GM19351 (cell line): ENCODE results near the gene NDUFB10.

Experiments used
- ATAC-seq: cut with Tn5 transposase; IDR thresholded peaks from one replicate; pipeline ENCODE4 v1.9.1; 2021; ENCODE audit warnings: mild to moderate bottlenecking, moderate library complexity; ENCODE audit not compliant: unreplicated experiment

NDUFB10 gene

GRCh38 chr16:1998852-1999801 lies 39.8 kb downstream of the NDUFB10 start:
- ATAC-seq, result no peak

- no peak for ATAC-seq
These were observed 40.7 kb downstream of the NDUFB10 start for GRCh38 chr16:1999866-2000514.

- ATAC-seq, result no peak
These were observed 41.7 kb downstream of the NDUFB10 start for GRCh38 chr16:2001035-2001434.

GRCh38 chr16:2001456-2002355 lies 42.4 kb downstream of the NDUFB10 start:
- no peak for ATAC-seq

GRCh38 chr16:2002406-2003230 lies 43.3 kb downstream of the NDUFB10 start:
- ATAC-seq, result no peak

- no peak for ATAC-seq
These were observed 44.0 kb downstream of the NDUFB10 start for GRCh38 chr16:2003231-2003826.

- ATAC-seq, result peak; percentile 70
These were observed 44.7 kb downstream of the NDUFB10 start for GRCh38 chr16:2003827-2004641.

- ATAC-seq, result no peak
These were observed 45.6 kb downstream of the NDUFB10 start for GRCh38 chr16:2004795-2005517.

GRCh38 chr16:2005646-2006045 lies 46.3 kb downstream of the NDUFB10 start:
- no peak for ATAC-seq

GRCh38 chr16:2006317-2006716 lies 47.0 kb downstream of the NDUFB10 start:
- no peak for ATAC-seq

- ATAC-seq, result no peak
These were observed 47.9 kb downstream of the NDUFB10 start for GRCh38 chr16:2007081-2007836.

GRCh38 chr16:2008009-2008526 lies 48.7 kb downstream of the NDUFB10 start:
- no peak for ATAC-seq

GRCh38 chr16:2008631-2009163 lies 49.4 kb downstream of the NDUFB10 start:
- ATAC-seq, result no peak

- ATAC-seq, result peak; percentile 35
These were observed 49.9 kb downstream of the NDUFB10 start for GRCh38 chr16:2009164-2009711.

GRCh38 chr16:2009791-2010510 lies 50.6 kb downstream of the NDUFB10 start, which contains the start of gene ZNF598:
ZNF598 (minus strand) TSS chr16:2009821.
- peak; percentile 89 for ATAC-seq
